MCF 10A (cell line): ENCODE measurements around the gene CLIC1. TPM values are rescaled to one million over a fixed set of nuclear protein-coding genes. Genes with fewer than 3 reads are reported as not detected.

Experiments
- BruUV-seq: library from RNA; stranded (reverse); fragments of 400-500 nt; replicated peaks from 2 replicates; lab custom pipeline; 2021; lab: Mats Ljungman, UMichigan
- CTCF ChIA-PET: fragments of 300-600 bp; sonication (Branson Sonifier 250); formaldehyde crosslinking; extraction: SDS; loops from one replicate; lab custom pipeline; 2021; ENCODE audit warnings: antibody characterized with exemption, inconsistent platforms; lab: Yijun Ruan, JAX
- POLR2A ChIA-PET: fragments of 300-600, 350-650 bp; sonication (Branson Sonifier 250); formaldehyde crosslinking; extraction: SDS; loops from one replicate; lab custom pipeline; 2020; ENCODE audit warnings: antibody characterized with exemption, inconsistent platforms; lab: Yijun Ruan, JAX
- DNase-seq: peaks from one replicate; pipeline ENCODE4 v3.0.0-alpha.2; 2018; ENCODE audit not compliant: unreplicated experiment
- H3K27ac Mint-ChIP-seq: one replicate; pipeline ENCODE4 v1.8.0; 2022; ENCODE audit warnings: mild to moderate bottlenecking, low read depth, mixed read lengths; ENCODE audit not compliant: unreplicated experiment
- H3K27me3 Mint-ChIP-seq: one replicate; pipeline ENCODE4 v1.8.0; 2022; ENCODE audit warnings: mixed read lengths; ENCODE audit not compliant: insufficient read depth, unreplicated experiment
- H3K36me3 Mint-ChIP-seq: one replicate; pipeline ENCODE4 v1.8.0; 2022; ENCODE audit warnings: mild to moderate bottlenecking, moderate library complexity, mixed read lengths; ENCODE audit not compliant: insufficient read depth, unreplicated experiment
- H3K4me1 Mint-ChIP-seq: one replicate; pipeline ENCODE4 v1.8.0; 2022; ENCODE audit warnings: mixed read lengths; ENCODE audit not compliant: insufficient read depth, unreplicated experiment
- H3K4me3 Mint-ChIP-seq: one replicate; pipeline ENCODE4 v1.8.0; 2022; ENCODE audit warnings: mild to moderate bottlenecking, moderate library complexity, mixed read lengths; ENCODE audit not compliant: unreplicated experiment
- H3K9me3 Mint-ChIP-seq: one replicate; pipeline ENCODE4 v1.8.0; 2022; ENCODE audit warnings: mixed read lengths; ENCODE audit not compliant: unreplicated experiment
- CTCF ChIP-seq: fragments of 200-600 bp; IDR thresholded peaks from one replicate; pipeline ENCODE4 v1.8.0; 2022; ENCODE audit warnings: antibody characterized with exemption, mild to moderate bottlenecking; ENCODE audit not compliant: unreplicated experiment
- intact Hi-C: fragments of 100-400 bp; cut with micrococcal nuclease; formaldehyde crosslinking; loops from 2 replicates; pipeline ENCODE4 v1.14.1; 2022
- total RNA-seq: library from RNA; stranded (reverse); gene quantifications from 2 replicates; pipeline ENCODE4 v1.2.3, GENCODE V29; 2022

CLIC1 gene
- total RNA-seq, 1 experiment from 2014 or later, result 511 TPM

- H3K36me3 Mint-ChIP-seq, result no peaks in the 10 kb centered on the region
- intact Hi-C loops, result loop anchor here (1.0 to 2.0 kb wide), 2 partner anchors 40 to 87 kb away; partner anchors contain the start of genes DDAH2 and LY6G5C
Observed at GRCh38 chr6:31768363-31769257, 32.3 kb upstream of the CLIC1 start.

DNA sequence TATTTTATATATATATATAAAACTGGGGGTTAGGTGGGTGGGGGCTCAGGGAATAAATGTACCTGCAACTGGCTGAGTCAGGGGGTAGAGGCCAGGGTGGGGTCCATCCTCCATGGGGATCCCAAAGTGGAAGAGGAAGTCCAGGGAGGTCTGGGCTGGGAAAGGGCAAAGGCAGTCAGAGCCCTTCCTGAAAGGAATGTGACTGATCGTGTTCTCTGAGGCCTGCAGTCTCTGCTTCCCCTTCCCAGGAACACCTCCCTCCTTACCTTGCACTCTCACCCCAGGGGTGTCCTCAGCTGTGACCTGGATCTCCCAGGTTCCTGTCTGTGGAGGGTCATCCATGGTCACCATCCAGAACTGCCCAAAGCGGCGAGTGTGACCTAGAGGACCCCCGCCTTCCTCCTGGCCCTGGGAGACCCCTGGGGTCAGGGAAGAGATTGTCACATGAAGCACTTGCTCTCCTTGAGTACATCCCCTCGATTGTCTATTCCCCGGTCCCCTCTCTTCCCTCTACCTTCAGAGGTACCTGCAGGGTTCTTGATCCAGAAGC, 30.8 kb upstream of the CLIC1 start:
- H3K4me1 Mint-ChIP-seq, result no peaks in the 10 kb centered on the region

More at GRCh38 chr6:31768363-31769257, 32.3 kb upstream of the CLIC1 start:
- no peaks in the 10 kb centered on the region for H3K27me3 Mint-ChIP-seq
- H3K4me3 Mint-ChIP-seq, result no peak overlapping the region
- DNase-seq, result no peak
- ChIA-PET POLR2A (interaction anchor here (0.7 kb wide), 1 partner anchor 29 kb away, joined by 3 read pairs; the partner anchor contains the start of gene MSH5), CTCF (interaction anchor here (0.5 to 2.2 kb wide), 13 partner anchors 10 to 88 kb away, joined by 3 to 19 read pairs (median 5); partner anchors contain the start of gene LY6G5C)
- no peak for TF ChIP-seq CTCF
- H3K27ac Mint-ChIP-seq, result no peak overlapping the region
- BruUV-seq, result no TSS peak
- H3K4me1 Mint-ChIP-seq, result peaks cover 5% of the 10 kb centered on the region
- no peaks in the 10 kb centered on the region for H3K9me3 Mint-ChIP-seq

GRCh38 chr6:31765910-31766794, 29.8 kb upstream of the CLIC1 start:
- TF ChIP-seq CTCF, result no peak
- H3K4me1 Mint-ChIP-seq, result no peaks in the 10 kb centered on the region
- H3K9me3 Mint-ChIP-seq, result no peaks in the 10 kb centered on the region
- no TSS peak for BruUV-seq
- H3K36me3 Mint-ChIP-seq, result no peaks in the 10 kb centered on the region
- no peaks in the 10 kb centered on the region for H3K27me3 Mint-ChIP-seq
- H3K27ac Mint-ChIP-seq, result no peak overlapping the region
- POLR2A ChIA-PET, result interaction anchor here (0.8 kb wide), 1 partner anchor 13 kb away, joined by 3 read pairs; no protein-coding TSS in a partner anchor
- intact Hi-C loops, result no loop called here
- DNase-seq, result no peak
- no peak overlapping the region for H3K4me3 Mint-ChIP-seq
- CTCF ChIA-PET, result no interaction called here

More for the DNA sequence above, 30.8 kb upstream of the CLIC1 start:
- no peak for TF ChIP-seq CTCF
- POLR2A ChIA-PET, result no interaction called here
- intact Hi-C loops, result no loop called here
- Mint-ChIP-seq H3K36me3 (no peaks in the 10 kb centered on the region), H3K27ac (no peak overlapping the region), H3K9me3 (no peaks in the 10 kb centered on the region), H3K4me3 (no peak overlapping the region), H3K27me3 (no peaks in the 10 kb centered on the region)
- BruUV-seq, result no TSS peak
- no peak for DNase-seq
- CTCF ChIA-PET, result no interaction called here
